PFSK-1 (cell line): ENCODE measurements around the gene TRIM17.

ENCODE experiments used
- FOXP2 ChIP-seq: optimal IDR thresholded peaks from 2 replicates; pipeline ENCODE3; 2011; ENCODE audit warnings: borderline replicate concordance, control low read depth, inconsistent platforms; ENCODE audit not compliant: insufficient read depth; ENCODE audit errors: extremely low read length, extremely low read depth
- POLR2AphosphoS5 ChIP-seq: IDR thresholded peaks from 2 replicates; pipeline ENCODE4 v1.6.1; 2012; ENCODE audit warnings: low read depth, mild to moderate bottlenecking, control low read depth, low read length, moderate library complexity
- REST ChIP-seq, 2 experiments: IDR thresholded peaks; 2 replicates each; pipeline versions ENCODE4 v1.6.1 to v1.8.0; 2011 to 2012; ENCODE audit warnings: low read depth in 2 of 2, low read length in 2 of 2, control low read depth in 1 of 2, inconsistent platforms in 1 of 2, mild to moderate bottlenecking in 1 of 2, moderate library complexity in 1 of 2; ENCODE audit not compliant: insufficient read depth in 1 of 2
- SIN3A ChIP-seq: IDR thresholded peaks from 2 replicates; pipeline ENCODE4 v1.6.1; 2012; ENCODE audit warnings: mild to moderate bottlenecking, low read length, moderate library complexity, borderline replicate concordance; ENCODE audit not compliant: insufficient read depth
- TAF1 ChIP-seq: IDR thresholded peaks from 2 replicates; pipeline ENCODE4 v1.6.1; 2012; ENCODE audit warnings: low read length, control low read depth, borderline replicate concordance; ENCODE audit not compliant: insufficient read depth

The TRIM17 gene

GRCh38 chr1:228434689-228435088, 18.0 kb upstream of the TRIM17 start:
- no peak for TF ChIP-seq SIN3A
- no peak for TF ChIP-seq REST (IDR thresholded peaks at IDR 0.05; ENCODE audit: insufficient read depth in 1 of 2, low read depth in 2 of 2, low read length in 2 of 2)
- TF ChIP-seq FOXP2 = no peak
- no peak for TF ChIP-seq POLR2AphosphoS5
- no peak for TF ChIP-seq TAF1

GRCh38 chr1:228430243-228430642, 13.6 kb upstream of the TRIM17 start:
- no peak for TF ChIP-seq FOXP2
- TF ChIP-seq POLR2AphosphoS5 = no peak
- TF ChIP-seq REST (IDR thresholded peaks at IDR 0.05; ENCODE audit: insufficient read depth in 1 of 2, low read depth in 2 of 2, low read length in 2 of 2) = no peak
- no peak for TF ChIP-seq SIN3A
- no peak for TF ChIP-seq TAF1

- TF ChIP-seq REST (IDR thresholded peaks at IDR 0.05; ENCODE audit: insufficient read depth in 1 of 2, low read depth in 2 of 2, low read length in 2 of 2) = no peak
- no peak for TF ChIP-seq FOXP2
- no peak for TF ChIP-seq POLR2AphosphoS5
- no peak for TF ChIP-seq TAF1
- TF ChIP-seq SIN3A = no peak
Observed at GRCh38 chr1:228429698-228430097, 13.0 kb upstream of the TRIM17 start.

- no peak for TF ChIP-seq SIN3A
Observed at GRCh38 chr1:228429007-228429406, 12.3 kb upstream of the TRIM17 start.

GRCh38 chr1:228428412-228428811, 11.8 kb upstream of the TRIM17 start:
- no peak for TF ChIP-seq POLR2AphosphoS5

GRCh38 chr1:228426518-228427175, 10.0 kb upstream of the TRIM17 start:
- TF ChIP-seq POLR2AphosphoS5 (no peak), SIN3A (no peak), REST (IDR thresholded peaks at IDR 0.05; ENCODE audit: insufficient read depth in 1 of 2, low read depth in 2 of 2, low read length in 2 of 2) (no peak), TAF1 (no peak), FOXP2 (no peak)
